GM23248 (cell line): ENCODE results near the gene TTC28. TPM values are rescaled to one million over a fixed set of nuclear protein-coding genes. Genes with fewer than 3 reads are reported as not detected.
A peak's percentile ranks its signal among the peaks of the same experiment; 100 is the strongest.

Experiments
- DNase-seq: peaks from one replicate; pipeline ENCODE4 v3.0.0-alpha.2; 2015
- H2AFZ ChIP-seq: fragments of 200-600 bp; sonication (generic); 2 replicates; pipeline ENCODE4 v1.6.1; 2016; ENCODE audit warnings: antibody characterized with exemption
- H3F3A ChIP-seq: fragments of 200-600 bp; sonication (generic); 2 replicates; pipeline ENCODE4 v1.6.1; 2016; ENCODE audit warnings: mild to moderate bottlenecking, antibody characterized with exemption, mixed run types; ENCODE audit not compliant: insufficient read depth
- H3K27ac ChIP-seq: fragments of 200-600 bp; sonication (generic); 2 replicates; pipeline ENCODE4 v1.5.1; 2016; ENCODE audit warnings: mild to moderate bottlenecking
- H3K27me3 ChIP-seq: fragments of 200-600 bp; sonication (generic); replicated peaks from 2 replicates; pipeline ENCODE4 v1.6.1; 2016; ENCODE audit warnings: mild to moderate bottlenecking; ENCODE audit not compliant: insufficient read depth
- H3K36me3 ChIP-seq: fragments of 200-600 bp; sonication (generic); 2 replicates; pipeline ENCODE4 v1.6.1; 2016; ENCODE audit warnings: low read depth, mild to moderate bottlenecking
- H3K4me1 ChIP-seq: fragments of 200-600 bp; sonication (generic); 2 replicates; pipeline ENCODE4 v1.6.1; 2016; ENCODE audit warnings: mild to moderate bottlenecking; ENCODE audit not compliant: insufficient read depth
- H3K4me2 ChIP-seq: fragments of 200-600 bp; sonication (generic); one replicate; pipeline ENCODE4 v1.6.1; 2016; ENCODE audit warnings: mild to moderate bottlenecking; ENCODE audit not compliant: unreplicated experiment
- H3K4me3 ChIP-seq: fragments of 200-600 bp; sonication (generic); 2 replicates; pipeline ENCODE4 v1.5.1; 2016; ENCODE audit warnings: mild to moderate bottlenecking
- H3K79me2 ChIP-seq: fragments of 200-600 bp; sonication (generic); 2 replicates; pipeline ENCODE4 v1.6.1; 2016; ENCODE audit warnings: mild to moderate bottlenecking; ENCODE audit not compliant: insufficient read depth
- H3K9ac ChIP-seq: fragments of 200-600 bp; sonication (generic); 2 replicates; pipeline ENCODE4 v1.6.1; 2016; ENCODE audit warnings: mild to moderate bottlenecking
- H3K9me2 ChIP-seq: fragments of 200-600 bp; sonication (generic); 2 replicates; pipeline ENCODE4 v1.6.1; 2016; ENCODE audit warnings: mixed run types, mild to moderate bottlenecking, moderate library complexity; ENCODE audit not compliant: insufficient read depth
- H3K9me3 ChIP-seq: fragments of 200-600 bp; sonication (generic); one replicate; pipeline ENCODE4 v1.6.1; 2017; ENCODE audit warnings: low read depth
- H4K20me1 ChIP-seq: fragments of 200-600 bp; sonication (generic); 2 replicates; pipeline ENCODE4 v1.6.0; 2016; ENCODE audit not compliant: insufficient read depth
- EZH2 ChIP-seq: fragments of 200-600 bp; sonication (generic); IDR thresholded peaks from 2 replicates; pipeline ENCODE4 v1.6.1; 2018; ENCODE audit warnings: antibody characterized with exemption, mild to moderate bottlenecking; ENCODE audit not compliant: insufficient read depth, poor library complexity, severe bottlenecking
- EZH2phosphoT487 ChIP-seq: fragments of 200-600 bp; sonication (generic); IDR thresholded peaks from 2 replicates; pipeline ENCODE4 v1.6.1; 2018; ENCODE audit warnings: antibody characterized with exemption, moderate library complexity, mild to moderate bottlenecking, low read depth; ENCODE audit not compliant: insufficient read depth
- WGBS, 2 experiments: methylation state at CpG; one replicate each; pipeline ENCODE4 v1.1.6; 2015 to 2017; ENCODE audit warnings: low lambda C conversion rate in 2 of 2, low coverage in 1 of 2; ENCODE audit errors: missing lambda C conversion rate in 2 of 2; 5-methylcytosine and 5-hydroxymethylcytosine counted together
- in situ Hi-C: fragments of 300-500 bp; cut with MboI; formaldehyde crosslinking; loops from 2 replicates; pipeline ENCODE4 v1.15.0; 2020
- polyA plus RNA-seq: library from polyadenylated mRNA; unstranded; fragments of >200 nt; fragmentation: Nextera tagmentation; extraction: Ambion mirVana; gene quantifications from 2 replicates; pipeline ENCODE4 v1.2.1, GENCODE V29; 2016
- total RNA-seq: library from RNA; depleted of rRNA; stranded (reverse); fragments of >200 nt; shearing (Covaris generic); gene quantifications from 2 replicates; pipeline ENCODE4 v1.2.3, GENCODE V29; 2014

TTC28 gene
- total and polyA plus RNA-seq, 2 experiments from 2014 or later = 12.5 to 41.9 TPM

DNA sequence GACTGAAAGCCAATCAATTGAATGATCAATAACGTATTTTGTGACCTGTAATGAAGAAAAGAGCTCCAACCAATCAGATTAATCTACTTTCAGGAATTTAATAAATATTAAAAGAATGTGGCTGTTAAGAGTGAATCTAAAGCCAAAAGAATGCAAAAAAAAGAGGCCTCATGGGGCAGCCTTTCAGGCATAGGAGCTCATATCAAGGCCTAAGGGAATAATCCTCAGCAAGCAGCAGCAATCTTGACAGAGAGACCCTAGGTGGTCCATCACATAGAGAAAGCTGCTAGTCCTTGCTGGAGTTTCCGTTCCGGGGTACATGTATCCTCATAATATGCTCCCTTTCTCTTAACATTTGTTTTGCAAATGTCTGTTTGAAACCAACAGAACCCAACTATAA, 447.4 kb downstream of the TTC28 start:
- H3K27ac ChIP-seq = no peak overlapping the region
- WGBS, 2 experiments = 94% methylated on average over 3 of the region's 3 CpGs
- H4K20me1 ChIP-seq = no peaks in the 10 kb centered on the region

DNA sequence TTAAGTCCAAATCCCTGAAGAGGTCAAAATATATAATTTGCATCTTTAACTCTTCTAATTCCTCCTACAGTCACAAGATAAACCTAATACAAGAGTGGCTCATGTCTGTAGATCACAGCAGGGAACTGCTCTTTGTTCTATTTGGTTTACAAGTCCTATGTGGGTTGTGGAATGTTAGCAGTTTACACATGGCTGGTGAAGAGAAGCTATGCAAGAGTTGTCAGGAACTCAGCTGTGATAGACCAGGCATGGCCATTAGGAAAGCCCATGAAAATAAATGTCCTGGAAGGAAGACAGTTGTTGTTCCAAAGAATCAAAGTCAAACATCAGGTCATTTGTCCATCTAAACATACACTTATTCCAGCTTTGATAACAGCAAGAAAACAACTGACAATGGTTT, 448.2 kb downstream of the TTC28 start:
- H2AFZ ChIP-seq = no peak overlapping the region
- peaks cover 37% of the 10 kb centered on the region for H3K4me1 ChIP-seq
- no peaks in the 10 kb centered on the region for H3K9me2 ChIP-seq
- peak overlapping the region; percentile 87 for H3K4me2 ChIP-seq
- peaks cover 48% of the 10 kb centered on the region for H3F3A ChIP-seq
- H3K27me3 ChIP-seq = no peaks in the 10 kb centered on the region
- H3K9ac ChIP-seq = no peak overlapping the region
- in situ Hi-C loops = no loop called here
- H3K27ac ChIP-seq = peak overlapping the region; percentile 87; the same call in 1 of the 2 replicates
- H3K4me3 ChIP-seq = no peak overlapping the region
- H3K36me3 ChIP-seq = no peaks in the 10 kb centered on the region
- H3K9me3 ChIP-seq = no peaks in the 10 kb centered on the region
- peak; percentile 52 for DNase-seq
- TF ChIP-seq EZH2 = no peak
- no peak for TF ChIP-seq EZH2phosphoT487
- H4K20me1 ChIP-seq = no peaks in the 10 kb centered on the region
- peaks cover 18% of the 10 kb centered on the region for H3K79me2 ChIP-seq

More for the DNA sequence above, 447.4 kb downstream of the TTC28 start:
- no peak for DNase-seq
- H3K9me3 ChIP-seq = no peaks in the 10 kb centered on the region
- in situ Hi-C loops = no loop called here
- no peak for TF ChIP-seq EZH2
- no peak for TF ChIP-seq EZH2phosphoT487
- H3K9ac ChIP-seq = no peak overlapping the region
- H3K4me2 ChIP-seq = no peak overlapping the region
- peaks cover 42% of the 10 kb centered on the region for H3K4me1 ChIP-seq
- no peak overlapping the region for H3K4me3 ChIP-seq
- H3K27me3 ChIP-seq = no peaks in the 10 kb centered on the region
- no peaks in the 10 kb centered on the region for H3K36me3 ChIP-seq
- H2AFZ ChIP-seq = no peak overlapping the region
- peaks cover 46% of the 10 kb centered on the region for H3F3A ChIP-seq
- H3K9me2 ChIP-seq = no peaks in the 10 kb centered on the region
- H3K79me2 ChIP-seq = peaks cover 11% of the 10 kb centered on the region

DNA sequence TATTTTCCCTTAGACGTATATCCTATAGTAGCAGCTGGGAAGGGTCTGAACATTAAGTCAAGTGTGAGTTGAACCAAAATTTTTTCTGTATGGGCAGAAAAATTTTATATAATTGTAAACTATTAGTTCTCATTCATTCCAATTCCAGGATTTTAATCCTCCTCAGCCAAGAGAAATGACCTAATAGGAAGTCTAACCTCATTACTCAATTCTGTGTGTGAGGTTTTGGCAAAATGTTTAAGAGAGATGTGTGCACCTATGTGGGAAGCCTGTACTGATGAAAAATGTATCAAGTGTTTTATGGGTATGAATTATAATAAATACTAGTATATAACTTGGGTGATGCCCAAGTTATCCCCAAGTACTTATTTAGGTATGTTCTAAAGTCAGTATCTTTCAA, 449.0 kb downstream of the TTC28 start:
- Histone ChIP-seq H3F3A (peaks cover 48% of the 10 kb centered on the region), H4K20me1 (no peaks in the 10 kb centered on the region), H3K4me2 (peak overlapping the region; percentile 87), H3K9me2 (no peaks in the 10 kb centered on the region), H3K27me3 (no peaks in the 10 kb centered on the region), H3K27ac (peak overlapping the region; percentile 87), H3K9ac (peak overlapping the region; percentile 57), H3K79me2 (peaks cover 25% of the 10 kb centered on the region), H2AFZ (no peak overlapping the region), H3K4me1 (peaks cover 37% of the 10 kb centered on the region), H3K36me3 (no peaks in the 10 kb centered on the region), H3K4me3 (peak overlapping the region; percentile 43), H3K9me3 (no peaks in the 10 kb centered on the region)
- DNase-seq = peak; percentile 74
- in situ Hi-C loops = no loop called here
- TF ChIP-seq EZH2 (no peak), EZH2phosphoT487 (no peak)
- 37 to 48% methylated on average over 1 of the region's 1 CpG for WGBS, 2 experiments

DNA sequence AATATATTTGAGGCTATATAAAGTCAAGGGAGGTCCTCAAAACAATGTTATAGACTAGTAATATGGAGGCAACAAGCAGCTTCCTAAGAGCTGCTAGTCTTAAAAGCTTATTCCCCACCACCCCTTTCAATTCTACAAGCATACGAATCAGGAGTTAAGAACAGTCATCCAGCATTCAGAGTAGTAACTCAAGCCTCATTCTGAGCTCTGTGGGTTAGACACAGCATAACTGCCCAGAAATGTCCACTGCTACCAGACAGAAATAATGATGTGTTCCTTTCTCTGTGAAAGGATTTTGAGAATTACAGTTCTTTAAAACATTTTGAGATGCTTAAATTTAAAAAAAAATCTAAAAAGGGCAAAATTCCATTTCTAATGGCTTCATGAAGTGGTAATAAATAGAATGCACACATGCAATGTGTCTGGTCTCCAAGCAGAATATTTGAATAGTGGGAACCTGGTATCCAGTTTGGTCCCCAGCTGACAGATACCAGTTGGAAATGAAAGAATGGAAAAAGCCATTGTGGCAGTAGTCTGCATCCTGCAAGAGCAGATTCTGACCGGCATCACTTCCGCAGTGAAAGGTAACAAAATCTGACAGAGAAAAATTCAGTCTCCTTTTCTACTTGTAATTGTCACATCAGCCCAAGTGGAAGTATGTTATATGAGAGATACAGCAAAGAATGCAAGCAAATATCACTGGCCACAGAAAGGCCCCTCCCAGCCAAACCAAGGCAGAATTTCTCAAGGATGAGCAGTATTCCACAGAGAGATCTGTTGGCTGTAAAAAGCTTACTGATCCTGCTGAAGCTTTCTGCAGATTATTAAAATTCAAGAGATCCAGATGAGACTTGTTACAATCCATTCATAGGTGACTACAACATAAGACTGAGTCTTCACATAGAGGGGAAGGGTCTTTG, 449.8 kb downstream of the TTC28 start:
- WGBS, 2 experiments = 40 to 47% methylated on average over 3 of the region's 3 CpGs

More for the DNA sequence above, 449.8 kb downstream of the TTC28 start:
- DNase-seq = peak; percentile 89
- no peaks in the 10 kb centered on the region for H3K9me2 ChIP-seq
- peak overlapping the region; percentile 87 for H3K4me2 ChIP-seq
- H3K9me3 ChIP-seq = no peaks in the 10 kb centered on the region
- peaks cover 37% of the 10 kb centered on the region for H3K4me1 ChIP-seq
- H2AFZ ChIP-seq = no peak overlapping the region
- in situ Hi-C loops = no loop called here
- no peaks in the 10 kb centered on the region for H3K27me3 ChIP-seq
- peaks cover 28% of the 10 kb centered on the region for H3K79me2 ChIP-seq
- H3F3A ChIP-seq = peaks cover 48% of the 10 kb centered on the region
- TF ChIP-seq EZH2phosphoT487 = no peak
- no peak for TF ChIP-seq EZH2
- H4K20me1 ChIP-seq = no peaks in the 10 kb centered on the region
- H3K36me3 ChIP-seq = no peaks in the 10 kb centered on the region
- H3K27ac ChIP-seq = peak overlapping the region; percentile 87
- H3K4me3 ChIP-seq = peak overlapping the region; percentile 43
- H3K9ac ChIP-seq = peak overlapping the region; percentile 57
